Kidney epithelial cell (primary cell): ENCODE results near the gene KCNH8. TPM values are rescaled to one million over a fixed set of nuclear protein-coding genes. Genes with fewer than 3 reads are reported as not detected.

Experiments used
- DNase-seq: peaks from one replicate; pipeline ENCODE4 v3.0.0-alpha.2; 2010; ENCODE audit warnings: low read depth
- H3K27me3 ChIP-seq: 2 replicates; pipeline ENCODE4 v1.6.0; 2011; ENCODE audit warnings: low read length; ENCODE audit not compliant: control insufficient read depth, insufficient read depth
- H3K36me3 ChIP-seq: 2 replicates; pipeline ENCODE4 v1.5.1; 2011; ENCODE audit warnings: low read length; ENCODE audit not compliant: control insufficient read depth, insufficient read depth
- H3K4me3 ChIP-seq: 2 replicates; pipeline ENCODE4 v1.5.1; 2011; ENCODE audit warnings: low read depth, mild to moderate bottlenecking, control low read depth, low read length
- CTCF ChIP-seq: IDR thresholded peaks from 2 replicates; pipeline ENCODE4 v1.5.1; 2011; ENCODE audit warnings: mild to moderate bottlenecking, moderate library complexity, low read length, control low read depth, inconsistent platforms; ENCODE audit not compliant: insufficient read depth, poor library complexity, severe bottlenecking
- total RNA-seq: library from RNA; depleted of rRNA; stranded (reverse); fragments of >200 nt; gene quantifications from 2 replicates; pipeline ENCODE4 v1.2.3, GENCODE V29; 2015

Gene KCNH8
- total RNA-seq, 1 donor from 2014 or later: 0.88 TPM

DNA sequence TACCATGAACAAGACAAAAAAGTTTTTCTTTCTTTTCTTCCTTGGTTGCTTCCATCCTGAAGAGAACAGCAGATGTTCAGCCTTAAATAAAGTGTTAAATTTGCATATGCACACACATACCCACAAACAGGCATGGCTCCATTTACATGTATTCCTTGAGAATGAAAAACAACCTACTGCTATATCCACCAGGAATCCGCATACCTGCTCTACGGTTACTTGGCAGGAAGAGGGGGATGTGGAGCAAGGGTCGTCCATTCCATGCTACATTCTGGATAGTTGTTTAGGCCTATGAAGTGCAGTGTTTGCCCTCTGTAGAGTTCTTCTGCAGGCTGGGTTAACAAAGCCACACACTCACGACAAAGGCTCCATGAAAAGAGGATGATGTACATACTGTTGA is 322.8 kb downstream of the KCNH8 start:
- H3K27me3 ChIP-seq: no peaks in the 10 kb centered on the region
- H3K4me3 ChIP-seq: no peak overlapping the region
- TF ChIP-seq CTCF: no peak
- no peak for DNase-seq
- no peaks in the 10 kb centered on the region for H3K36me3 ChIP-seq

DNA sequence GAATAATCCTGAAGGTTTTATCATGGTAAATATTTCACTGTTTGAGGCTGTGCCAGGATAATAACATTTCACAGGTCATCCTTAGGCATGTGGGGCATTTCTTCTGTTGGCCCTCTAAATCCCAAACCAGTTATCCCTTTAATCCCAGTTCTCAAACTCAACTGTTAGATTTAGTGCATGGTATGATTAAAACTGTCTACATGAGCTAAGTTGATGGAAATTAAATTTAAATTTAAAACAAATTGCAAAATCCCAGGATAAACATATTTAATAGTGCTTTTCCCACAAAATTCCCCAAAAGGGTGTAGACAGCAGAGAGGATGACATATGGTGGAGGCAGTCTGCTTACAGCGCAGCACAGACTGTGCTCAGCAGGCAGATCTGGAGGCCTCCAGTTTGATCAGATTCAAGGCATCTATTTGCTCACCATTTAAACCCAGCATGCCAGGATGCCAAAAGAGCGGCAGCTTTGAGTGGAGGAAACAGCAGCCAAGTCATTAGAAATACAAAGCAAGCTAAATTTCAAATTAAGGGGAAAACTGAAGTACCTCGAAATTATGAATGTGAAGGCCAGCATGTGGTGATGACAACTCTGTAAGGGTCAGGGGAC is 325.8 kb downstream of the KCNH8 start:
- Histone ChIP-seq H3K4me3 (no peak overlapping the region), H3K27me3 (no peaks in the 10 kb centered on the region), H3K36me3 (no peaks in the 10 kb centered on the region)
- DNase-seq: no peak
- TF ChIP-seq CTCF: no peak

GRCh38 chr3:19476281-19476680 is 328.0 kb downstream of the KCNH8 start:
- no peak for DNase-seq
- Histone ChIP-seq H3K27me3 (no peaks in the 10 kb centered on the region), H3K36me3 (no peaks in the 10 kb centered on the region), H3K4me3 (no peak overlapping the region)
- TF ChIP-seq CTCF: no peak

GRCh38 chr3:19485267-19485666 is 337.0 kb downstream of the KCNH8 start:
- Histone ChIP-seq H3K27me3 (no peaks in the 10 kb centered on the region), H3K4me3 (no peak overlapping the region), H3K36me3 (no peaks in the 10 kb centered on the region)
- TF ChIP-seq CTCF: no peak
- no peak for DNase-seq

GRCh38 chr3:19487386-19487785 is 339.1 kb downstream of the KCNH8 start:
- no peaks in the 10 kb centered on the region for H3K36me3 ChIP-seq
- no peak for TF ChIP-seq CTCF
- H3K4me3 ChIP-seq: no peak overlapping the region
- DNase-seq: no peak
- no peaks in the 10 kb centered on the region for H3K27me3 ChIP-seq

- no peak overlapping the region for H3K4me3 ChIP-seq
- no peak for TF ChIP-seq CTCF
- DNase-seq: no peak
- no peaks in the 10 kb centered on the region for H3K27me3 ChIP-seq
- H3K36me3 ChIP-seq: no peaks in the 10 kb centered on the region
These were observed 340.6 kb downstream of the KCNH8 start for GRCh38 chr3:19488939-19489338.
